Measurements from ENCODE around the gene ERI2. TPM values are rescaled to one million over a fixed set of nuclear protein-coding genes. Genes with fewer than 3 reads are reported as not detected.

The ERI2 gene
- total and polyA plus RNA-seq, 3 experiments from 2014 or later: 2.3 to 22.2 (median 17.4) TPM

DNA sequence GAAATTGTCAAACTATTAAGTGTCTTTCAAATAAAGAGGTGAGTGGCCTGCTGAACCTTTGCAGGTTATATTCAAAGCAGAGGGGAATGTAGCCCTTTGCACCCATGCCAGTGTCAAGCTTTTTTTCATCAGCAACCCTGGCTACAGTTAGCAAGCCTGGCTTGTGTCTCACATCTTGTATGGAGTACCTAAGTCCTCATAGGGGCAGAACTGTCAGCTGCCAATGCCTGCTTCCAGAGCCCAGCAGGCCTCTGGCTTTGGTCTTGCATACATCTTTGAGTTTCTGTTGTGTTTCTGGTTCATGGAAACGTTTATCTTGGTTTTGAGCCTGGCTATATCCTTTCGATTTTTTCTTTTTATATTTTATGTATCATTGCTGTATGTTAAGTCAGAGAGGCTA, 26.8 kb upstream of the ERI2 start:
- no peaks in the 10 kb centered on the region for H3K4me1 ChIP-seq (ENCODE audit: insufficient read depth, low read length)
- no peak for DNase-seq
- H3K27ac ChIP-seq (ENCODE audit: low read depth, low read length): no peak overlapping the region
- no peaks in the 10 kb centered on the region for H3K9me3 ChIP-seq (ENCODE audit: low read length)
- no peaks in the 10 kb centered on the region for H3K36me3 ChIP-seq (ENCODE audit: insufficient read depth, low read length)
- ChIA-PET CTCF (interaction anchor here (2.3 kb wide), 1 partner anchor 18 kb away, joined by 8 read pairs; no protein-coding TSS in a partner anchor), POLR2A (no interaction called here)
- peaks cover 3 to 22% (median 8%) of the 10 kb centered on the region in 3 donors for H3K36me3 Mint-ChIP-seq
- H3K4me3 ChIP-seq (ENCODE audit: low read length): no peak overlapping the region
- H3K4me3 Mint-ChIP-seq: no peak overlapping the region
- H3K4me1 Mint-ChIP-seq: peaks cover 0 to 5% (median 0%) of the 10 kb centered on the region in 3 donors
- H3K9me3 Mint-ChIP-seq: peaks cover 7 to 26% (median 15%) of the 10 kb centered on the region in 5 donors
- no peaks in the 10 kb centered on the region for H3K27me3 Mint-ChIP-seq
- peak overlapping the region in 1 of 8 donors; percentile 58 for H3K27ac Mint-ChIP-seq
- no peaks in the 10 kb centered on the region for H3K27me3 ChIP-seq (ENCODE audit: insufficient read depth, low read length, poor library complexity, severe bottlenecking)

DNA sequence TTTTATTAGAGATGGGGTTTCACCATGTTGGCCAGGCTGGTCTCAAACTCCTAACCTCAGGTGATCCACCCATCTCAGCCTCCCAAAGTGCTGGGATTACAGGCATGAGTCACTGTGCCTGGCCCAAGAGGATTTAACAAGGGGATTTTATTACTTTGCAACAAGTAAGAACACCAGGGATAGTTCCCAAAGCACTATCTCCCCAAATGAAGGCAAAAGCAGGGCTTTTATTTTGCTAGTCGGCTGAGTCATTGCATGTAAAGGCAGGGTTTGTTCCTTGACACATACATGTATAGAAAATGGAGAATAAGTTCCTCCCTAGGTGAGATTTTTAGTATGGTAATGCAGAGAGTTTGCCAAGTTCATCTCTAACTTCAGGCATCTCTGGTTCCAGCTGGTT, 24.1 kb upstream of the ERI2 start:
- Mint-ChIP-seq H3K4me1 (peaks cover 0 to 5% (median 0%) of the 10 kb centered on the region in 3 donors), H3K27ac (no peak overlapping the region), H3K27me3 (no peaks in the 10 kb centered on the region), H3K9me3 (peaks cover 0 to 10% (median 5%) of the 10 kb centered on the region in 5 donors), H3K4me3 (no peak overlapping the region), H3K36me3 (peaks cover 1 to 8% (median 2%) of the 10 kb centered on the region in 3 donors)
- Histone ChIP-seq H3K4me1 (ENCODE audit: insufficient read depth, low read length) (no peaks in the 10 kb centered on the region), H3K27ac (ENCODE audit: low read depth, low read length) (no peak overlapping the region), H3K27me3 (ENCODE audit: insufficient read depth, low read length, poor library complexity, severe bottlenecking) (no peaks in the 10 kb centered on the region), H3K9me3 (ENCODE audit: low read length) (no peaks in the 10 kb centered on the region), H3K4me3 (ENCODE audit: low read length) (no peak overlapping the region), H3K36me3 (ENCODE audit: insufficient read depth, low read length) (no peaks in the 10 kb centered on the region)
- ChIA-PET CTCF (no interaction called here), POLR2A (no interaction called here)
- no peak for DNase-seq

DNA sequence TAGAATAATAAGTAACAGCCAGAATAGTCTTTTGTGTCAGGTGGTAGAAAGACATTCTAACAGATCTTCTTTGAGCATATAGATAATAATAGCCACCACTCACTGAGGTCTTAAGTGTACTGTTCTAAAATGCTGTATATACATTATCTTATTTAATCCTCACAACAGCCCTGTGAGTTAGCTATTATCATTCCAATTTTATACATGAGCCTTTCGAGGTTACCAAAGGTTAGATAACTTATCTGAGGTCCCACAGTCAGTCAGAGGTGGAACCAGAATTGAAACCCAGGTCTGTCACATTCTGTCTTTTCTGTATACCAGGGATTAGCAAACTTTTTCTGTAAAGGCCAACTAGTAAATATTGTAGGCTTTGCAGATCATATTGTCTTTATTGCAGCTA, 23.3 kb upstream of the ERI2 start:
- ChIA-PET CTCF (no interaction called here), POLR2A (no interaction called here)

DNA sequence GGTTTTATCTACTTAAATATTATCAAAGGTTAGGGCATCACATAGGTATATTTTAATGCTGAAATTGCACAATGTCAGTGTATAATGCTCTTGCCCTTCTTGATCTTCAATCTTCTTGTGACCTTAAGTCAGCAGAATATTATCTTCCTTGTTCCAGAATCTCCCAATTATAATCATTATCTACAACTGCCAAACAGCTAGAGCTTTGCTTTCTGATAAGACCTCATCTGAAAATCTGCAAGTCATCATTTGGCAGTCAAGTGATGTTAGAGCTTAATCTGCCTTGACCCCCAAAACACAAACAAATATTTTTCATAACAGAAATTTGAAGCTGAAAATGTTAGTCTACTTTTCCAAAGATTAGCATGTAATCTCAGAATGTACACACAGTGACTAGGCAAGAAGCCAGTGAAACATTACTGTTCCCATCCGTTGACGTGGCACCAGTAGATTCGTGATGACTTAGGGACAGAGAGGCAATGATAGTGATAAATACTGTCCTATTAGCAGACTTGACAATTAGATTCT, 19.8 kb upstream of the ERI2 start:
- Histone ChIP-seq H3K27ac (ENCODE audit: low read depth, low read length) (no peak overlapping the region), H3K4me3 (ENCODE audit: low read length) (no peak overlapping the region), H3K27me3 (ENCODE audit: insufficient read depth, low read length, poor library complexity, severe bottlenecking) (no peaks in the 10 kb centered on the region), H3K4me1 (ENCODE audit: insufficient read depth, low read length) (no peaks in the 10 kb centered on the region), H3K9me3 (ENCODE audit: low read length) (no peaks in the 10 kb centered on the region), H3K36me3 (ENCODE audit: insufficient read depth, low read length) (no peaks in the 10 kb centered on the region)
- H3K27me3 Mint-ChIP-seq: no peaks in the 10 kb centered on the region
- no peak overlapping the region for H3K27ac Mint-ChIP-seq
- CTCF ChIA-PET: interaction anchor here (1.0 kb wide), 1 partner anchor 24 kb away, joined by 3 read pairs; no protein-coding TSS in a partner anchor
- H3K36me3 Mint-ChIP-seq: no peaks in the 10 kb centered on the region
- no peak overlapping the region for H3K4me3 Mint-ChIP-seq
- H3K9me3 Mint-ChIP-seq: no peaks in the 10 kb centered on the region
- no peak for DNase-seq
- POLR2A ChIA-PET: no interaction called here
- H3K4me1 Mint-ChIP-seq: peaks cover 0 to 5% (median 5%) of the 10 kb centered on the region in 3 donors

More for the DNA sequence above, 23.3 kb upstream of the ERI2 start:
- H3K36me3 ChIP-seq (ENCODE audit: insufficient read depth, low read length): no peaks in the 10 kb centered on the region
- H3K9me3 ChIP-seq (ENCODE audit: low read length): no peaks in the 10 kb centered on the region
- H3K4me3 Mint-ChIP-seq: no peak overlapping the region
- H3K36me3 Mint-ChIP-seq: peaks cover 1 to 2% (median 2%) of the 10 kb centered on the region in 3 donors
- no peak overlapping the region for H3K27ac Mint-ChIP-seq
- H3K27me3 ChIP-seq (ENCODE audit: insufficient read depth, low read length, poor library complexity, severe bottlenecking): no peaks in the 10 kb centered on the region
- H3K27ac ChIP-seq (ENCODE audit: low read depth, low read length): no peak overlapping the region
- no peaks in the 10 kb centered on the region for H3K4me1 ChIP-seq (ENCODE audit: insufficient read depth, low read length)
- H3K4me3 ChIP-seq (ENCODE audit: low read length): no peak overlapping the region
- no peaks in the 10 kb centered on the region for H3K27me3 Mint-ChIP-seq
- peaks cover 0 to 5% (median 0%) of the 10 kb centered on the region in 3 donors for H3K4me1 Mint-ChIP-seq
- DNase-seq: no peak
- H3K9me3 Mint-ChIP-seq: peaks cover 0 to 2% (median 2%) of the 10 kb centered on the region in 5 donors

DNA sequence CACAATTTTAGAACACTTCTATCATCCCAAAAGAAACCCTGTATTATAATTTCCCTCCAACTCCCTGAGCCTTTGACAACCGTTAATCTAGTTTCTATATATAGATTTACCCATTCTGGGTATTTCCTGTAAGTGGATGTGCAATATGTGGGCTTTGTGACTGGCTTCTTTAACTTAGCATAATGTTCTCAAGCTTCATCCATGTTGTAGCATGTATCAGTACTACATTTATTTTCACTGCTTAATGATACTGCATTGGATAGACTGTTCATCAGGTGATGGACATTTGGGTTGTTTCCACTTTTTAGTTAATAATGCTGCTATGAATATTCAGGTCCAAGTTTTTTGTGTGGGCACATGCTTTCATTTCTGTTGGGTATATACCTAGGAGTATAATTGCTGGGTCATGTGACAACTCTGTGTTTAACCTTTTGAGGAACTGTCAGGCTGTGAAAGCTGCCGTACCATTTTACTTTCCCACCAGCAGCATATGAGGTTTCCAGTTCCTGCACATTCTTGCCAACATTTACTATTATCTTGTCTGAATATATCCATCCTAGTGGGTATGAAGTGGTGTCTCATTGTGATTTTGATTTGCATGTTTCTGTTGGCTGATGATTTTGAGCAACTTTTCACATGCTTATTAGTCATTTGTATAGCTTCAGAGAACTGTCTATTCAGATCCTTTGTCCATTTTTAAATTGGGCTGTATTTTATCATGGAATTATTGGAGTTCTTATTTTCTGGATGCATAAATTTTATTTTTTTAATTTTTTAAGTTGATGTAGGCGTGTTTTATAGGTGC, 16.5 kb upstream of the ERI2 start:
- Mint-ChIP-seq H3K27me3 (no peaks in the 10 kb centered on the region), H3K4me3 (no peak overlapping the region), H3K9me3 (no peaks in the 10 kb centered on the region), H3K36me3 (no peaks in the 10 kb centered on the region), H3K27ac (no peak overlapping the region), H3K4me1 (peaks cover 0 to 5% (median 5%) of the 10 kb centered on the region in 3 donors)
- Histone ChIP-seq H3K9me3 (ENCODE audit: low read length) (no peaks in the 10 kb centered on the region), H3K36me3 (ENCODE audit: insufficient read depth, low read length) (no peaks in the 10 kb centered on the region), H3K4me1 (ENCODE audit: insufficient read depth, low read length) (no peaks in the 10 kb centered on the region), H3K27ac (ENCODE audit: low read depth, low read length) (no peak overlapping the region), H3K27me3 (ENCODE audit: insufficient read depth, low read length, poor library complexity, severe bottlenecking) (no peaks in the 10 kb centered on the region), H3K4me3 (ENCODE audit: low read length) (no peak overlapping the region)
- POLR2A ChIA-PET: no interaction called here
- CTCF ChIA-PET: interaction anchor here (1.3 kb wide), 1 partner anchor 77 kb away, joined by 3 read pairs; the partner anchor contains the start of genes DCUN1D3 and LYRM1
- no peak for DNase-seq

DNA sequence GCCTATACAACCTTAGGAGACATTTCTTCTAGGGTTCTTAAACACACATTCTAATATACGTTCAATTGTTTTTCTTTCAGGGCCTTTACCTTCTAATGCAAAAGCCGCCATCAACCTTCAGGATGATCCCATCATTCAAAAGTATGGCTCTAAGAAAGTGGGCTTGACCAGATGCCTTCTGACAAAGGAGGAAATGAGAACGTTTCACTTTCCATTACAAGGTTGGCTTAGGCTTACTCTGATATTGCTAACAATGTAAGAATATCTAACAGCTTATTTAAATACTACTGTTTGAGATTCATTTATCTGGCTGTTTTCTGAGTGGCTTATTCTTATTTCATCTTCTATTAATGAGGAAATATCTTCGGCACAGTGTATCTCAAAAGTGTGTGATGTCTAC, 15.4 kb upstream of the ERI2 start:
- Histone ChIP-seq H3K36me3 (ENCODE audit: insufficient read depth, low read length) (no peaks in the 10 kb centered on the region), H3K27me3 (ENCODE audit: insufficient read depth, low read length, poor library complexity, severe bottlenecking) (no peaks in the 10 kb centered on the region), H3K4me3 (ENCODE audit: low read length) (no peak overlapping the region), H3K4me1 (ENCODE audit: insufficient read depth, low read length) (no peaks in the 10 kb centered on the region), H3K9me3 (ENCODE audit: low read length) (no peaks in the 10 kb centered on the region), H3K27ac (ENCODE audit: low read depth, low read length) (no peak overlapping the region)
- peaks cover 0 to 5% (median 5%) of the 10 kb centered on the region in 3 donors for H3K4me1 Mint-ChIP-seq
- no peaks in the 10 kb centered on the region for H3K27me3 Mint-ChIP-seq
- CTCF ChIA-PET: no interaction called here
- DNase-seq: no peak
- no peak overlapping the region for H3K27ac Mint-ChIP-seq
- H3K4me3 Mint-ChIP-seq: no peak overlapping the region
- H3K36me3 Mint-ChIP-seq: no peaks in the 10 kb centered on the region
- POLR2A ChIA-PET: no interaction called here
- H3K9me3 Mint-ChIP-seq: no peaks in the 10 kb centered on the region

DNA sequence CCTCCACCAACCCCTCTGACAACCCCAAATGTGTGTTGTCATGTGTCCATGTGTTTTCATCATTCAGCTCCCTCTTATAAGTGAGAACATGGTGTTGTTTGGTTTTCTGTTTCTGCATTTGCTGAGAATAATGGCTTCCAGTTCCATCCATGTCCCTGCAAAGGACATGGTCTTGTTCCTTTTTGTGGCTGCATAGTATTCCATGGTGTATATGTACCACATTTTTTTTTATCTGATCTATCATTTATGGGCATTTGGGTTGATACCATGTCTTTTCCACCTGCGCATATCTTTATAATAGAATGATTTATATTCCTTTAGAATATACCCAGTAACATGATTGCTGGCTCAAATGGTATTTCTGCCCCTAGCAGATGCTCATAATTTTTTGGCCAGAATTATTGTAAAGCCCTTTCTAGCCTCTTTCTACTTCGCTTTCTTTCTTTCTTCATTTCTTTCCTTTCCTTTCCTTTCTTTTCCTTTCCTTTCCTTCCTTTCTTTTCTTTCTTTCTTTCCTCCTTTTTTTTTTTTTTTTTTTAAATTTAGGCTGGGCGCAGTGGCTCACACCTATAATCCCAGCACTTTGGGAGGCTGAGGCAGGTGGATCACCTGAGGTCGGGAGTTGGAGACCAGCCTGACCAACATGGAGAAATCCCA, 12.8 kb upstream of the ERI2 start:
- H3K4me3 ChIP-seq (ENCODE audit: low read length): no peak overlapping the region
- no peaks in the 10 kb centered on the region for H3K9me3 ChIP-seq (ENCODE audit: low read length)
- Mint-ChIP-seq H3K27me3 (no peaks in the 10 kb centered on the region), H3K9me3 (no peaks in the 10 kb centered on the region), H3K27ac (peak overlapping the region in 1 of 8 donors; percentile 24), H3K4me1 (peaks cover 10 to 16% (median 11%) of the 10 kb centered on the region in 3 donors), H3K36me3 (no peaks in the 10 kb centered on the region), H3K4me3 (no peak overlapping the region)
- CTCF ChIA-PET: interaction anchor here (1.1 to 1.4 kb wide), 2 partner anchors 12 to 31 kb away, joined by 3 to 5 read pairs; no protein-coding TSS in a partner anchor
- no peaks in the 10 kb centered on the region for H3K27me3 ChIP-seq (ENCODE audit: insufficient read depth, low read length, poor library complexity, severe bottlenecking)
- no peak for DNase-seq
- no peak overlapping the region for H3K27ac ChIP-seq (ENCODE audit: low read depth, low read length)
- no peaks in the 10 kb centered on the region for H3K36me3 ChIP-seq (ENCODE audit: insufficient read depth, low read length)
- POLR2A ChIA-PET: no interaction called here
- H3K4me1 ChIP-seq (ENCODE audit: insufficient read depth, low read length): no peaks in the 10 kb centered on the region

DNA sequence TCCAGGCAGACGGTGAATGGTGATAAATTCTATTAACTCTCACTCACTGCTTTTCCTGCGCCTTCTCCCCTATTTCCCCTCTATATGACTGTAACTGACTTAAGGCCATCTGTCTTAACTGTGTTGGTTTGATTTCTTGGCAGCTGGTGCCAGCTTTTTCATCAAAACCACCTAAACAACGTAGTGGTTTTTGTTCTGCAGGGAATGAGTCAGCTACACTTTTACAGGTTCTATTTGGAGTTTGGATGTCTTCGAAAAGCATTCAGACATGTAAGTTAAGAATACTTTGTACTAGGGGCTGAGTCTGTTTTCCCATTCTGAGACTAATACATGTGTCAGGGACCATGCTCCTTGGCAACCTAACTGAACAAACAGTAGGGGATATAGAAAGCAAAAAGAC, 8.5 kb upstream of the ERI2 start:
- Histone ChIP-seq H3K4me3 (ENCODE audit: low read length) (no peak overlapping the region), H3K36me3 (ENCODE audit: insufficient read depth, low read length) (no peaks in the 10 kb centered on the region), H3K27me3 (ENCODE audit: insufficient read depth, low read length, poor library complexity, severe bottlenecking) (no peaks in the 10 kb centered on the region), H3K9me3 (ENCODE audit: low read length) (no peaks in the 10 kb centered on the region), H3K27ac (ENCODE audit: low read depth, low read length) (no peak overlapping the region), H3K4me1 (ENCODE audit: insufficient read depth, low read length) (no peaks in the 10 kb centered on the region)
- Mint-ChIP-seq H3K27me3 (no peaks in the 10 kb centered on the region), H3K27ac (peak overlapping the region in 1 of 8 donors; percentile 45), H3K4me3 (peak overlapping the region in 1 of 7 donors; percentile 8), H3K9me3 (no peaks in the 10 kb centered on the region), H3K4me1 (peaks cover 7 to 17% (median 11%) of the 10 kb centered on the region in 3 donors), H3K36me3 (no peaks in the 10 kb centered on the region)
- ChIA-PET CTCF (no interaction called here), POLR2A (no interaction called here)
- no peak for DNase-seq
